ENCODE data around the gene ZNF146.
"Not testable (repeated sequence)": the region's sequence is repeated elsewhere in the genome, so short reads cannot be mapped to it uniquely, and the experiment has no call there.

ZNF146 gene

GRCh38 chr19:36214386-36215275 lies at the start of gene ZNF146, which contains the start of gene ZNF565:
Gene ZNF146, plus strand, starts transcription at chr19:36215106. Its CDS starts 21,335 bp downstream, at chr19:36236441.
Gene ZNF565, minus strand, starts transcription at chr19:36214665. Its CDS starts 12,680 bp downstream, at chr19:36201985.
- DNase-seq (ENCODE audit: low spot score), result peak; percentile 96

GRCh38 chr19:36169084-36169760 lies 45.7 kb upstream of the ZNF146 start:
- no peak for DNase-seq (ENCODE audit: low spot score)

GRCh38 chr19:36172852-36173251 lies 42.1 kb upstream of the ZNF146 start:
- DNase-seq (ENCODE audit: low spot score), result no peak

DNA sequence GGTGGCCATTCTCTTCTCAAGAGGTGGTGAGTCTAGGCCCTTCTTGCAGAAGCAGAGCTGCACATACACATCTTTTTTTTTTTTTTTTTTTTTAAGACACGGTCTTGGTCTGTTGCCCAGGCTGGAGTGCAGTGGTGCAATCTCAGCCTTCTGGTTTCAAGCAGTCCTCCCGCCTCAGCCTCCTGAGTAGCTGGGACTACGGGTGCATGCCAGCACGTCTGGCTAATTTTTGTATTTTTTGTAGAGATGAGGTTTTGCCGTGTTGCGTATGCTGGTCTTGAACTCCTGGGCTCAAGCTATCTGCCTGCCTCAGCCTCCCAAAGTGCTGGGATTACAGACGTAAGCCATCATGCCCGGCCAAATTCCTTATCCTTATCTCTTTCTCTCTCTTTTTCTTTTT lies 41.1 kb upstream of the ZNF146 start:
- not testable (repeated sequence) for DNase-seq (ENCODE audit: low spot score)

DNA sequence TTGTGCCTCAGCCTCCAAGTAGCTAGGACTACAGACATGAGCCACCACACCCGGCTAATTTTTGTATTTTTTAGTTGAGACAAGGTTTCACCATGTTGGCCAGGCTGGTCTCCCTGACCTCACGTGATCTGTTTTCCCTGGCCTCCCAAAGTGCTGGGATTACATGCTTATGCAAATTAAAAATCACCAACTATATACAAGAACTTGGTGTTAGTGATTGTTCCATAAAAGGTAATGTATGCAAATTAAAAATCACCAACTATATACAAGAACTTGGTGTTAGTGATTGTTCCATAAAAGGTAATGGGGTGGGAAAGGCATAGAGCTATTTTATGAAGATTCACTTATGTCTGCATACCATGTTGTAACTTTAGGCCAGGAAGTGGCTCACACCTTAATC lies 35.8 kb upstream of the ZNF146 start:
- not testable (repeated sequence) for DNase-seq (ENCODE audit: low spot score)

DNA sequence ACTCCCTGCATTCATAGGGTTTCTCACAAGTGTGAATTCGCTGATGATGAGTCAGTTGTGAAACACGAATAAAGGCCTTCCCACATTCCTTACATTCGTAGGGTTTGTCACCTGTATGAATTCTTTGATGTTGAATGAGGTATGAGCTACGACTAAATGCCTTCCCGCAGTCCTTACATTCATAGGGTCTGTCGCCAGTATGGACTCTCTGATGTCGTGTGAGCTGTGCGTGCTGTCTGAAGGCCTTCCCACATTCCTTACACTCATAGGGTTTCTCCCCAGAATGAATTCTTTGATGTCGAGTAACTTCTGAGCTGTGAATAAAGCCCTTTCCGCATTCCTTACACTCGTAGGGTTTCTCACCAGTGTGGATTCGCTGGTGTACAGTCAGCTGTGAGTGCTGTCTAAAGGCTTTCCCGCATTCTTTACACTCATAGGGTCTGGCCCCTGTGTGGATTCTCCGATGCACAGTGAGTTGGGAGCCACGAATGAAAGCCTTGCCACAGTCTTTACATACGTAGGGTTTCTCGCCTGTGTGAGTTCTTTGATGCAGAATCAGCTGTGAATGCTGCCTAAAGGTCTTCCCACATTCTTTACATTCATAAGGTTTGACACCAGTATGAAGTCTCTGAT lies 32.2 kb upstream of the ZNF146 start:
- no peak for DNase-seq (ENCODE audit: low spot score)

- no peak for DNase-seq (ENCODE audit: low spot score)
These were observed 31.7 kb upstream of the ZNF146 start for GRCh38 chr19:36183245-36183628.

- not testable (repeated sequence) for DNase-seq (ENCODE audit: low spot score)
These were observed 28.2 kb upstream of the ZNF146 start for GRCh38 chr19:36186722-36187121.

DNA sequence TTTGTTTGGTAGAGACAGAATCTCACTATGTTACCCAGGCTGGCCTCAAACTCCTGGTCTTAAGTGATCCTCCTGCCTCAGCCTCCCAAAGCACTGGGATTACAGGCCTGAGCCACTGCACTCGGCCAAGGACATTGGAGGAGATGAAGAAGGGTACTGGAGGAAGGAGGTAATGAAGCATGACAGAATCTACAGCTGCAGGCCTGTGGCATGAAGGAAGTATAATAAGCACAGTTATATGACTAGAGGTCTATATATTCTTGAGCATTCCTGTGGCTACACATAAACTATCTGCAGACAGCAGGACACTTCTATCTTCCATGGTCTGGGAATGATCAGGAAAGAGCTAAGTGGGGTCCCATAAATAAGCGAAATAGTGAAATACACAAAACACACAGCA lies 18.7 kb upstream of the ZNF146 start:
- DNase-seq (ENCODE audit: low spot score), result no peak

GRCh38 chr19:36198119-36198518 lies 16.8 kb upstream of the ZNF146 start:
- DNase-seq (ENCODE audit: low spot score), result no peak

DNA sequence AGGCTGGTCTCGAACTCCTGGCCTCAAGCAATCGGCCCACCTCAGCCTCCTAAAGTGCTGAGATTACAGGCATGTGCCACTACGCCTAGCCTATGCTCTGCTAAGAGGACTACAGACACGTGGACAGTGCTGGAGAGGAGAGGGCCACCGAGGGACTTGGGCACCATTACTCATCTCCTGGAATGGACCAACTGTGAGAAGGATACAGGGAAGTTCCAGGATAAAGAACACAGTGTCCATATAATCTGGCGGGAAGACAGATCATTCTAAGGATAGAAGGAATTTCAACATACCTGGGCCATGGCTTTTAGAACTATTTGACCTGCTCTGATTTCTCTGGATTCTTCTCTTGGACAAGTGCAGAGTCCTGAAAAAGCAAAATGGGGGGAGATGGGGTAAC lies 13.2 kb upstream of the ZNF146 start:
- no peak for DNase-seq (ENCODE audit: low spot score)

DNA sequence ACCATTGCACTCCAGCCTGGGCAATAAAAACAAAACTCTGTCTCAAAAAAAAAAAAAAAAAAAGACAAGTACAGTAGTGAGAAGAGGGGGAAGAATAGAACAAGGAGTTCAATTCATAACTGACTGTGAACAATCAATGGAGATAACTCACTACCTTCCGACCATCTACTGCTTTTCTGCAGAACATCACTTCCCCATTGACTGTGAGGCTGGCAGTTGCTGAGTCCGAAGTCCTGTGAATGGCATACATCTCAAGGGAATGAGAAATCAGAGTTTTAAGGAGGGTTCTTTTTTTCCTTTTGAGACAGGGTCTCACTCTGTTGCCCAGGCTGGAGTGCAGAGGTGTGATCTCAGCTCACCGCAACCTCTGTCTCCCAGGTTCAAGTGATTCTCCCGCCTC lies 11.6 kb upstream of the ZNF146 start:
- no peak for DNase-seq (ENCODE audit: low spot score)

GRCh38 chr19:36207605-36208252 lies 7.2 kb upstream of the ZNF146 start:
- no peak for DNase-seq (ENCODE audit: low spot score)

DNA sequence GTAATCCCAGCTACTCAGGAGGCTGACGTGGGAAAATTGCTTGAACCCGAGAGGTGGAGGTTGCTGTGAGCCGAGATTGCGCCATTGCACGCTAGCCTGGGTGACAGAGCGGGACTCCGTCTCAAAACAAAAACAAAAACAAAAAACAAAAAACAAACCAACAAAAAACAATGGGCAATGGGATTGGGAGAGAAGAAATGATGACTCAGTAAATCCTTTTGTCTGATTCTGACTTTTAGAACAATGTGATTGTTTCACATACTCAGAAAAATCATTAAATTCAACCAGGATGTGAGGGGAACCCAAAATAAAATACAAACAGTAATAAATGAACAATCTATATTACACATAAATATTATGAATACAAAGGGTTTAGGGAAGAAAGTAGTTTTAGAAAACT lies 5.5 kb upstream of the ZNF146 start:
- no peak for DNase-seq (ENCODE audit: low spot score)

- no peak for DNase-seq (ENCODE audit: low spot score)
These were observed 4.4 kb upstream of the ZNF146 start for GRCh38 chr19:36210497-36210896.

DNA sequence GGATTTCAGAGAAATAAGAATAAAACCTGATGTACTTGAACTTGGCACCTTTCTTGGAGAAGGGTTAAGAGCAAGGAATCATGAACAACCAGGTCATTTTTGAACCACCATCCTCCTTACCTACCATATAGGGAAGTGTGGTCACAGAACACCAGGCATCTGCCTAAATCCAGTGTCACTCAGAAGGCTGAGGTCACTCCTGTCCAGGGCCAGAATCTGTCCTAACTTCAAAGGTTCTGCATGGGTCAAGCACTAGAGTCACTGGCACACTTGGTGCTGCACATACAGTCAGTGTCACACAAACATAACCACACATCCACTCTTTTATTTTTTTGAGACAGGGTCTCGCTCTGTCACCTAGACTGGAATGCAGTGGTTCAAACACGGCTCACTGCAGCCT lies 2.0 kb upstream of the ZNF146 start:
- no peak for DNase-seq (ENCODE audit: low spot score)

- peak; percentile 12 for DNase-seq (ENCODE audit: low spot score)
These were observed 594 bp downstream of the ZNF146 start for GRCh38 chr19:36215276-36216123.

GRCh38 chr19:36221474-36221873 lies 6.6 kb downstream of the ZNF146 start:
- DNase-seq (ENCODE audit: low spot score), result no peak

DNA sequence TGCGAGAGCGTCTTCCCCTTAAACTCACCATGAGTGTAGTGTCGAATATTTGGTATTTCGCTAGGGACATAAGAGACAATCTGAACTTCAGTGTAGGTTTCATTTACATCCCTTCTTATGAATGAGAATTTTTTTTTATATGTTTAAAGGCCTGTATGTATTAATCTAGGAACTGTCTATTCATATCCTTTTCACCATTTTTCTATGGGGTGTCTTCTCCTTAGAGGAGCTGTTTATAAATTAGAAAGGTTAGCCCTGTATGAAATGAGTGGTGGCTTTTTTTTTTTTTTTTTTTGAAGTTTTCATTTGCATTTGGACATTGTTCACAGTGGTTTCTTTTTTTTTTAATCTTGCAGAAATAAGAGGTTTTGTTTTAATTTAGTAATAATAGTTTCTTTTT lies 7.6 kb downstream of the ZNF146 start:
- no peak for DNase-seq (ENCODE audit: low spot score)

DNA sequence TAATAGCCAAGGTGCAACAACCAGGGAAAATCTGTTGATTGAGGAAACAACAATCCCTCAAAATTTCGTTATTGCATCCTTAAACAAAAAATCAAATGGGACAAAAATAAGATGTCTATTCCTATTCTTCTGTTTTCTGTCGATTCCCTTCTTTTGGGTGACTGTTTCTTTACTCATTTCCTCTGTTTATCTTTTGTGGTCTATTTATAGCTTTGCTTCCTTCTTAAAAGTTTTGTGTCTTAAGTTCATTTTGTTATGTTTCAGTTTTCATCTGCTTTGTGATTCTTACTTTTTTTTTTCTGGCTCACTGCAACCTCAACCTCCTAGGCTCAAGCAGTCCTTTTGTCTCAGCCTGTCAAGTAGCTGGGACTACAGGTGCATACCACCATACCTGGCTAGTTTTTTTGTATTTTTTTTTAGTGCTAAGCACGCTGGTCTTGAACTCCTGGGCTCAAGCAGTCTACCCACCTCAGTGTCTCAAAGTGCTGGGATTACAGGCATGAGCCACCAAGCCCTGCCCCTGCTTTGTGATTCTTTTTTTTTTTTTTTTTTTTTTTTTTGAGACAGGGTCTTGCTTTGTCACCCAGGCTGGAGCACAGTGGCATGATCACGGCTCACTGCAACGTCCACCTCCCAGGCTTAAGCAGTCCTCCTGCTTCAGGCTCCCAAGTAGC lies 10.4 kb downstream of the ZNF146 start:
- no peak for DNase-seq (ENCODE audit: low spot score)

GRCh38 chr19:36233626-36234025 lies 18.7 kb downstream of the ZNF146 start:
- DNase-seq (ENCODE audit: low spot score), result not testable (repeated sequence)

All from hematopoietic multipotent progenitor cell treated with erythropoietin and hydrocortisone succinate and interleukin-3 and kit ligand, for 15 days (in vitro differentiated cells).